Gastrocnemius medialis (tissue), 4 donors: ENCODE data around the gene MRPL45. TPM values are rescaled to one million over a fixed set of nuclear protein-coding genes. Genes with fewer than 3 reads are reported as not detected.

ENCODE experiments used
- ATAC-seq, 2 donors: fragments of 150-250 bp; one replicate each; pipeline ENCODE4 v1.9.1; 2016
- DNase-seq, 2 donors: peaks; one replicate each; pipeline ENCODE4 v3.0.0-alpha.2; 2019
- H3K27ac ChIP-seq, 4 donors: fragments of 200-600 bp; sonication (generic); 1 replicate in 1 of 4; 2 replicates in 3 of 4; pipeline ENCODE4 v1.5.1; 2016 to 2018; ENCODE audit warnings: mild to moderate bottlenecking in 2 of 4, moderate library complexity in 1 of 4
- H3K27me3 ChIP-seq, 3 donors: fragments of 200-600 bp; sonication (generic) in 2 of 3; 1 replicate in 1 of 3; 2 replicates in 2 of 3; pipeline versions ENCODE4 v1.5.1 to v1.6.0; 2016 to 2019; ENCODE audit warnings: mild to moderate bottlenecking in 1 of 3, moderate library complexity in 1 of 3
- H3K36me3 ChIP-seq, 2 donors: fragments of 200-600 bp; sonication (generic) in 1 of 2; one replicate each; pipeline ENCODE4 v1.5.1; 2017 to 2018
- H3K4me1 ChIP-seq, 2 donors: fragments of 200-600 bp; sonication (generic) in 1 of 2; one replicate each; pipeline ENCODE4 v1.5.1; 2016 to 2017; ENCODE audit warnings: mild to moderate bottlenecking in 2 of 2
- H3K4me3 ChIP-seq, 4 donors: fragments of 200-600 bp; sonication (generic) in 3 of 4; 1 replicate in 1 of 4; 2 replicates in 3 of 4; pipeline ENCODE4 v1.5.1; 2016 to 2019; ENCODE audit warnings: mild to moderate bottlenecking in 2 of 4
- H3K9me3 ChIP-seq, 3 donors: fragments of 200-600 bp; sonication (generic) in 2 of 3; 1 replicate in 1 of 3; 2 replicates in 2 of 3; pipeline ENCODE4 v1.5.1; 2016 to 2019
- POLR2A ChIP-seq, 2 donors: fragments of 450-650 bp; IDR thresholded peaks; one replicate each; pipeline ENCODE4 v1.6.1; 2017; ENCODE audit warnings: antibody characterized with exemption in 2 of 2, mild to moderate bottlenecking in 2 of 2, moderate library complexity in 2 of 2
- in situ Hi-C, 4 donors: fragments of 200-750 bp; cut with MboI; loops; one replicate each; pipeline versions ENCODE4 v1.15.0 to v1.8.0; 2017; ENCODE audit warnings: low sequenced_read_pairs in 4 of 4
- intact Hi-C: fragments of 100-400 bp; cut with DNase I; formaldehyde crosslinking; loops from one replicate; pipeline ENCODE4 v1.15.1; 2023; ENCODE audit warnings: low total_unique reads
- total RNA-seq, 4 donors: library from RNA; depleted of rRNA; stranded (reverse); fragments of >200 nt; gene quantifications; one replicate each; pipeline versions ENCODE4 v1.1.0 to v1.2.3, GENCODE V29; 2016
- TF ChIP-seq, protein P1 (sequence below), 5 experiments: fragments of 450-650 bp in 3 of 5; fragments of 200-600 bp in 2 of 5; sonication (generic) in 2 of 5; IDR thresholded peaks in 4 of 5; conservative IDR thresholded peaks in 1 of 5; 1 replicate in 4 of 5; 2 replicates in 1 of 5; pipeline ENCODE4 v1.5.1; 2016 to 2019; ENCODE audit warnings: antibody characterized with exemption in 5 of 5, mild to moderate bottlenecking in 3 of 5, moderate library complexity in 3 of 5

The MRPL45 gene
- total RNA-seq, 4 donors from 2014 or later: 48.3 to 64.6 (median 51.2) TPM

DNA sequence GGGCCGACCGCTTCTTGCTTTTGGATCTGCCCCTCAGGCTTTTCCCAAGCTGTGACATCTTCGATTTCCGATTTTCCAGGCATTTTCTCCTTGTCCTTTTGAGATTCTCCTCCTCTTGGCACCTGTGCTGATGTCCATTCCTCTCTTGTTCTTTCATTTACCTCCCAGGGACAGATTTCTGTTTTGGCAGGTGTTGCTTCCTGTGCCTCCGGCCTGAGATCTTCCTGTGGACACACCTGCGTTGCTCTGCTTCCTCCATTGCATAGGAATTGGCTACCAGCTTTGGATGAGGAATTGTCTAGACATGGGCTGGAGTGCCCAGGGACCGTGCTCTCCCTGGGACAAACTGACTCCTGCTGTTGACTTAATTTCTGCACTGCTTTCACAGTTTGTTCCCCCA lies 31.7 kb downstream of the MRPL45 start:
- TF ChIP-seq, protein P1, sequence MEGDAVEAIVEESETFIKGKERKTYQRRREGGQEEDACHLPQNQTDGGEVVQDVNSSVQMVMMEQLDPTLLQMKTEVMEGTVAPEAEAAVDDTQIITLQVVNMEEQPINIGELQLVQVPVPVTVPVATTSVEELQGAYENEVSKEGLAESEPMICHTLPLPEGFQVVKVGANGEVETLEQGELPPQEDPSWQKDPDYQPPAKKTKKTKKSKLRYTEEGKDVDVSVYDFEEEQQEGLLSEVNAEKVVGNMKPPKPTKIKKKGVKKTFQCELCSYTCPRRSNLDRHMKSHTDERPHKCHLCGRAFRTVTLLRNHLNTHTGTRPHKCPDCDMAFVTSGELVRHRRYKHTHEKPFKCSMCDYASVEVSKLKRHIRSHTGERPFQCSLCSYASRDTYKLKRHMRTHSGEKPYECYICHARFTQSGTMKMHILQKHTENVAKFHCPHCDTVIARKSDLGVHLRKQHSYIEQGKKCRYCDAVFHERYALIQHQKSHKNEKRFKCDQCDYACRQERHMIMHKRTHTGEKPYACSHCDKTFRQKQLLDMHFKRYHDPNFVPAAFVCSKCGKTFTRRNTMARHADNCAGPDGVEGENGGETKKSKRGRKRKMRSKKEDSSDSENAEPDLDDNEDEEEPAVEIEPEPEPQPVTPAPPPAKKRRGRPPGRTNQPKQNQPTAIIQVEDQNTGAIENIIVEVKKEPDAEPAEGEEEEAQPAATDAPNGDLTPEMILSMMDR (IDR thresholded peaks at IDR 0.05 in 4 of 5, conservative IDR thresholded peaks at IDR 0.05 in 1 of 5): no peak
- TF ChIP-seq POLR2A (IDR thresholded peaks at IDR 0.05): no peak
- Histone ChIP-seq H3K27ac (no peak overlapping the region), H3K36me3 (peaks cover 0 to 5% of the 10 kb centered on the region in 2 donors), H3K4me3 (no peak overlapping the region), H3K27me3 (no peaks in the 10 kb centered on the region), H3K4me1 (no peaks in the 10 kb centered on the region), H3K9me3 (no peaks in the 10 kb centered on the region)
- DNase-seq: no peak
- intact Hi-C loops (no loop called here), in situ Hi-C loops (no loop called here)
- ATAC-seq: no peak

GRCh38 chr17:38329284-38329683 lies 32.3 kb downstream of the MRPL45 start:
- H3K27ac ChIP-seq: no peak overlapping the region
- H3K36me3 ChIP-seq: no peaks in the 10 kb centered on the region
- intact Hi-C loops (no loop called here), in situ Hi-C loops (no loop called here)
- H3K4me1 ChIP-seq: no peaks in the 10 kb centered on the region
- TF ChIP-seq, protein P1 (IDR thresholded peaks at IDR 0.05 in 4 of 5, conservative IDR thresholded peaks at IDR 0.05 in 1 of 5): no peak
- TF ChIP-seq POLR2A (IDR thresholded peaks at IDR 0.05): no peak
- H3K4me3 ChIP-seq: no peak overlapping the region
- no peaks in the 10 kb centered on the region for H3K27me3 ChIP-seq
- H3K9me3 ChIP-seq: no peaks in the 10 kb centered on the region
- ATAC-seq (no peak), DNase-seq (no peak)

DNA sequence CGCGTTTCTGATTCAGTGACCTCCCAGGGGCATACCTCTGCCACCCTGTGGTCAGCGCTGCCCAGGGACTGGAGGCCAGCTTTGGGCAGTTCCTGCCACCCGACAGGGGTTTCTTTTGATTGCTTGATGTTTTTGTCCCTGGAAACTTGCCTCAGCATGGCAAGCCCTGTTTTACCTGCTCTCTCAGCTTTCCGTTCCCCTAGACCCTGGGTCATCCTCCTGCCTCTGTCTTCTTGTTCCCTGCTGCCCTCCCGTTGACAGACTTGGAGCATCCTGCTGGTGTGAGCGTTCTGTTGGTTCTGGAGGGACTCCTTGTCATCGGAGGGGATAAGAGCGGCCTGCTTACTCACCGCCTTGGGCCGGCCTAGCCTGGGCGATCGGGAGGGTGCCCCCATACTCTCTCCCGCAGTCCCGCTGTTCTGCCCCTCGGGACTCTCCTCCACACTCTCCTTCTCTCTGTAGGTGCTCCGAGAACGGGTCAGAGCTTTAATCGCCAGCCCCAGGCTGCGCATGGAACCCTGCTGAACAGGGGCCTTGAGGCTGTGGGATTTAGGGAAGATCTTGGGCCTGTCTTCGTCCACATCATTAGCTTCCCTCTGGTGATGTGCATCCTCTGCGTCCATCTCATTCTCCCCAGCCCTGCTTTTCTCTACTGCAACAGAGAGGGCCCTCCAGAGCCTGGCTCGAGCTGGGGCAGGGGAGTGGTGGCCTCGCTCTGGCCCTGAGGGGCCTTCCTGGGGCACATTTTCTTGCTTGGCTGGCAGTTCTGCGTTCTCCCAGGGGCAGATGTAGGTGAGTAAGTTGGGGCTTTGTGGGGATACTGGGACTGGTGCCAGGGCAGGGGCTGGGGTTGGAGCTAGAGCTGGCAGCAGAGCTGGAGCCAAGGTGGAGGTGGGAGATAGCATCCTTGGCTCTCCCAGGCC lies 33.1 kb downstream of the MRPL45 start:
- H3K4me1 ChIP-seq: no peaks in the 10 kb centered on the region
- in situ Hi-C loops: no loop called here
- DNase-seq (no peak), ATAC-seq (no peak)
- H3K36me3 ChIP-seq: no peaks in the 10 kb centered on the region
- no peak overlapping the region for H3K4me3 ChIP-seq
- intact Hi-C loops: no loop called here
- TF ChIP-seq, protein P1 (IDR thresholded peaks at IDR 0.05 in 4 of 5, conservative IDR thresholded peaks at IDR 0.05 in 1 of 5): no peak
- no peak for TF ChIP-seq POLR2A (IDR thresholded peaks at IDR 0.05)
- no peak overlapping the region for H3K27ac ChIP-seq
- no peaks in the 10 kb centered on the region for H3K27me3 ChIP-seq
- no peaks in the 10 kb centered on the region for H3K9me3 ChIP-seq

DNA sequence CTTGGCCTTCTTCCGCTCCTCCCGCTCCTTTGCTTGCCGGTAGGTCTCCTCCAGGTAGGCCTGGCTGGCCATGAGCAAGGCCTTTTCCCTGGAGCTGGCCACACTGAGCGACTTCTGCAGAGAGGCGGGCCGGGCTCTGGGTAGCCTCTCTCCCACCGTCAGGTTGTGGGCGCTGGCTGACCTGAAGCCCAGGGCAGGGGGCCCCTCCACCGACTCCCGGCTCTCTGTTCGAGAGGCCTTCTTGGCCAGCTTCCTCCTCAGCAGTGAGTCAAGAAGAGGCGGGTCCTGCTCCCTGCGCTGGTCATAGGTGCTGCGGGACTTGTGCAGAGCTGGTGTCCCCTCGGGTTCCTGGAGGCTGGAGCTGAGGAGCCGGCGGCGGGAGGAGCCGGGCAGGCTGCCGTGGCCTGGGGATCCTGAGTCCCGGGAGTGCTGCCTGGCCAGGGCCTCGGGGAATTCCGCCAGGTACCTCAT lies 34.0 kb downstream of the MRPL45 start:
- ATAC-seq: no peak
- in situ Hi-C loops (no loop called here), intact Hi-C loops (no loop called here)
- no peak for DNase-seq
- TF ChIP-seq, protein P1 (IDR thresholded peaks at IDR 0.05 in 4 of 5, conservative IDR thresholded peaks at IDR 0.05 in 1 of 5): no peak
- no peak for TF ChIP-seq POLR2A (IDR thresholded peaks at IDR 0.05)
- Histone ChIP-seq H3K36me3 (no peaks in the 10 kb centered on the region), H3K27ac (no peak overlapping the region), H3K4me3 (no peak overlapping the region), H3K4me1 (no peaks in the 10 kb centered on the region), H3K27me3 (no peaks in the 10 kb centered on the region), H3K9me3 (no peaks in the 10 kb centered on the region)
